Thoracic aorta (tissue), 2 donors: ENCODE results near the gene WSCD2. TPM values are rescaled to one million over a fixed set of nuclear protein-coding genes. Genes with fewer than 3 reads are reported as not detected.

Source experiments
- ATAC-seq: fragments of 150-250 bp; one replicate; pipeline ENCODE4 v1.8.0; 2017; ENCODE audit warnings: low read depth; ENCODE audit not compliant: insufficient number of reproducible peaks, low FRiP score
- DNase-seq: peaks from one replicate; pipeline ENCODE4 v3.0.0-alpha.2; 2020; ENCODE audit warnings: low spot score
- H3K27ac ChIP-seq, 2 donors: fragments of 200-600 bp; sonication (generic); 1 replicate in 1 of 2; 2 replicates in 1 of 2; pipeline ENCODE4 v1.5.1; 2016; ENCODE audit warnings: mild to moderate bottlenecking in 2 of 2, moderate library complexity in 2 of 2
- H3K27me3 ChIP-seq: fragments of 200-600 bp; sonication (generic); replicated peaks from 2 replicates; pipeline ENCODE4 v1.6.0; 2016; ENCODE audit warnings: mild to moderate bottlenecking; ENCODE audit not compliant: insufficient read depth
- H3K36me3 ChIP-seq: fragments of 200-600 bp; sonication (generic); one replicate; pipeline ENCODE4 v1.5.1; 2016
- H3K4me1 ChIP-seq, 2 donors: fragments of 200-600 bp; sonication (generic); 1 replicate in 1 of 2; 2 replicates in 1 of 2; pipeline versions ENCODE4 v1.5.1 to v1.6.0; 2016; ENCODE audit warnings: low read depth in 2 of 2, mild to moderate bottlenecking in 1 of 2; ENCODE audit not compliant: control insufficient read depth in 1 of 2
- H3K4me3 ChIP-seq: fragments of 200-600 bp; sonication (generic); 2 replicates; pipeline ENCODE4 v1.5.1; 2016; ENCODE audit warnings: mild to moderate bottlenecking
- H3K9me3 ChIP-seq: fragments of 200-600 bp; sonication (generic); 2 replicates; pipeline ENCODE4 v1.5.1; 2016
- CTCF ChIP-seq: fragments of 200-600 bp; sonication (generic); IDR thresholded peaks from one replicate; pipeline ENCODE4 v1.5.1; 2019; ENCODE audit warnings: antibody characterized with exemption
- total RNA-seq, 2 donors: library from RNA; depleted of rRNA; stranded (reverse); fragments of >200 nt; gene quantifications; one replicate each; pipeline versions ENCODE4 v1.1.0 to v1.2.3, GENCODE V29; 2016

The WSCD2 gene
- total RNA-seq, 2 donors from 2014 or later, result 3.3 to 6.9 TPM

DNA sequence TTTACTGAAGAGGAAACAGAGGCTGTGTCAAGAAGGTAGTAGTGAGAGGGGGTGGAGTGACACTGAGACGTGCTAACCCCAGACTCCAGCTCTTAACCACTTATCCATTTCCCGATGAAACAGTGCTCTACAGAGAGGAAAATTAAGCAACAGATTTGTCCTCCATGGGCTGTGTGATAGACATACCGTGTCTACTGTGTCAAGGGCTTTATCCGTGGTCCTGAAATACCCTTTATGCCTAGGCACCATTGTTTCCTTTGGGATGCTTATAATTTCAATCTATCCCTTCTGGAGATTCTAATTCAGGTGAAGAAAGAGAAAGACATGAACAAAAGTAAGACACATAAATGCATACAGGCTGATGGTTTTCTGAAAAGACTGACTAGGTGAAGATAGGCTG is 138.4 kb downstream of the WSCD2 start:
- no peak for ATAC-seq
- no peak overlapping the region for H3K27ac ChIP-seq
- no peaks in the 10 kb centered on the region for H3K9me3 ChIP-seq
- H3K4me3 ChIP-seq, result no peak overlapping the region
- no peaks in the 10 kb centered on the region for H3K4me1 ChIP-seq
- no peak for DNase-seq
- no peaks in the 10 kb centered on the region for H3K36me3 ChIP-seq
- no peak for TF ChIP-seq CTCF
- H3K27me3 ChIP-seq, result no peaks in the 10 kb centered on the region

DNA sequence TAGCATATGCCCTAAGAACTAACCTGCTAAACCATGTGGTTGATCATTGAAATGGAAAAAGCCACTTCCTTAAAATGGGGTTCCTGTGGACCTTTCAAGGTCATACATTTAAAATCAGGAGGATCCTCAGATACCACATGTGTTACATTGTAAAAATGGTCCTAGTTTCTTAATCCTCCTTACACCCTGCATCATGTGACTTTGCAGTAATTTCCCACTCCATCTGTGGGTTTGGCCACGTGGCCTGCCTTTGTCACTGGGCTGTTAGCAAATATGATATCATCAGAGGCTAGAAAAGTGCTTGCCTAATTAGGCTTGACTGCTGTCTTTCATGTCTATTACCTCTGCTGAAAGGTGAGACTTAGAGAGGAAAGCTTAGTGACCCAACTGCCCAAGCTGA is 139.3 kb downstream of the WSCD2 start:
- DNase-seq (no peak), ATAC-seq (no peak)
- no peaks in the 10 kb centered on the region for H3K9me3 ChIP-seq
- H3K4me3 ChIP-seq, result no peak overlapping the region
- H3K36me3 ChIP-seq, result no peaks in the 10 kb centered on the region
- no peak for TF ChIP-seq CTCF
- H3K27me3 ChIP-seq, result no peaks in the 10 kb centered on the region
- H3K4me1 ChIP-seq, result no peaks in the 10 kb centered on the region
- no peak overlapping the region for H3K27ac ChIP-seq

- Histone ChIP-seq H3K36me3 (no peaks in the 10 kb centered on the region), H3K4me3 (no peak overlapping the region), H3K9me3 (no peaks in the 10 kb centered on the region), H3K4me1 (no peaks in the 10 kb centered on the region), H3K27me3 (no peaks in the 10 kb centered on the region), H3K27ac (no peak overlapping the region)
- DNase-seq (no peak), ATAC-seq (no peak)
- TF ChIP-seq CTCF, result no peak
Measured at GRCh38 chr12:108269224-108269623, 140.1 kb downstream of the WSCD2 start.

- H3K27me3 ChIP-seq, result no peaks in the 10 kb centered on the region
- H3K27ac ChIP-seq, result no peak overlapping the region
- ATAC-seq, result no peak
- H3K4me3 ChIP-seq, result no peak overlapping the region
- no peak for TF ChIP-seq CTCF
- H3K4me1 ChIP-seq, result no peaks in the 10 kb centered on the region
- no peaks in the 10 kb centered on the region for H3K9me3 ChIP-seq
- no peak for DNase-seq
- no peaks in the 10 kb centered on the region for H3K36me3 ChIP-seq
Measured at GRCh38 chr12:108270035-108270848, 141.2 kb downstream of the WSCD2 start.

GRCh38 chr12:108270849-108271143 is 141.7 kb downstream of the WSCD2 start:
- no peaks in the 10 kb centered on the region for H3K27me3 ChIP-seq
- H3K36me3 ChIP-seq, result no peaks in the 10 kb centered on the region
- ATAC-seq, result no peak
- no peak for TF ChIP-seq CTCF
- H3K4me1 ChIP-seq, result no peaks in the 10 kb centered on the region
- no peak for DNase-seq
- H3K4me3 ChIP-seq, result no peak overlapping the region
- H3K9me3 ChIP-seq, result no peaks in the 10 kb centered on the region
- H3K27ac ChIP-seq, result no peak overlapping the region
